Astrocyte (in vitro differentiated cells and primary cell): ENCODE measurements around the gene WDR5.

Source experiments
- CTCF ChIP-seq: IDR thresholded peaks from 2 replicates; pipeline ENCODE4 v1.5.1; 2011; ENCODE audit warnings: low read depth, mild to moderate bottlenecking, inconsistent platforms, low read length, moderate library complexity; ENCODE audit not compliant: insufficient read depth
- EZH2 ChIP-seq: IDR thresholded peaks from 2 replicates; pipeline ENCODE4 v1.6.1; 2012; ENCODE audit warnings: mild to moderate bottlenecking, low read length, inconsistent platforms; ENCODE audit not compliant: insufficient read depth

- no peak for TF ChIP-seq CTCF
- no peak for TF ChIP-seq EZH2
Measured at GRCh38 chr9:134131471-134132207, 4.2 kb upstream of the WDR5 start.
